Nephron progenitor cell (in vitro differentiated cells): ENCODE data around the gene KRTAP2-1.
"Not testable (repeated sequence)": the region's sequence is repeated elsewhere in the genome, so short reads cannot be mapped to it uniquely, and the experiment has no call there.

Experiments
- DNase-seq: peaks from one replicate; pipeline ENCODE4 v3.0.0; 2021
- H3K27ac Mint-ChIP-seq: 2 replicates; pipeline ENCODE4 v1.8.0; 2021; ENCODE audit warnings: mild to moderate bottlenecking, moderate library complexity, mixed read lengths
- H3K27me3 Mint-ChIP-seq: 2 replicates; pipeline ENCODE4 v1.8.0; 2021; ENCODE audit warnings: mild to moderate bottlenecking, low read depth, mixed read lengths; ENCODE audit not compliant: poor library complexity
- H3K36me3 Mint-ChIP-seq: 2 replicates; pipeline ENCODE4 v1.8.0; 2021; ENCODE audit warnings: low read depth, mixed read lengths
- H3K4me1 Mint-ChIP-seq: 2 replicates; pipeline ENCODE4 v1.8.0; 2021; ENCODE audit warnings: mixed read lengths
- H3K4me3 Mint-ChIP-seq: 2 replicates; pipeline ENCODE4 v1.8.0; 2021; ENCODE audit warnings: mild to moderate bottlenecking, moderate library complexity, mixed read lengths
- H3K9me3 Mint-ChIP-seq: 2 replicates; pipeline ENCODE4 v1.8.0; 2021; ENCODE audit warnings: mild to moderate bottlenecking, moderate library complexity, mixed read lengths
- CTCF ChIP-seq: fragments of 200-600 bp; sonication (generic); IDR thresholded peaks from 2 replicates; pipeline ENCODE4 v1.5.0; 2021; ENCODE audit warnings: antibody characterized with exemption

Gene KRTAP2-1

GRCh38 chr17:41073676-41074075 is 26.6 kb upstream of the KRTAP2-1 start:
- no peak for TF ChIP-seq CTCF
- Mint-ChIP-seq H3K27ac (no peak overlapping the region), H3K27me3 (peaks cover 7% of the 10 kb centered on the region), H3K4me3 (no peak overlapping the region), H3K4me1 (no peaks in the 10 kb centered on the region), H3K9me3 (no peaks in the 10 kb centered on the region), H3K36me3 (no peaks in the 10 kb centered on the region)
- no peak for DNase-seq

- H3K4me1 Mint-ChIP-seq: no peaks in the 10 kb centered on the region
- no peak overlapping the region for H3K4me3 Mint-ChIP-seq
- DNase-seq: no peak
- no peaks in the 10 kb centered on the region for H3K9me3 Mint-ChIP-seq
- H3K36me3 Mint-ChIP-seq: no peaks in the 10 kb centered on the region
- TF ChIP-seq CTCF: no peak
- H3K27me3 Mint-ChIP-seq: peaks cover 6% of the 10 kb centered on the region
- H3K27ac Mint-ChIP-seq: no peak overlapping the region
Observed at GRCh38 chr17:41071606-41072360, 24.7 kb upstream of the KRTAP2-1 start.

GRCh38 chr17:41069031-41069430 is 21.9 kb upstream of the KRTAP2-1 start:
- Mint-ChIP-seq H3K4me3 (no peak overlapping the region), H3K27ac (no peak overlapping the region), H3K4me1 (no peaks in the 10 kb centered on the region), H3K27me3 (peaks cover 3% of the 10 kb centered on the region), H3K36me3 (no peaks in the 10 kb centered on the region), H3K9me3 (no peaks in the 10 kb centered on the region)
- no peak for DNase-seq
- no peak for TF ChIP-seq CTCF

- Mint-ChIP-seq H3K9me3 (no peaks in the 10 kb centered on the region), H3K4me3 (no peak overlapping the region), H3K4me1 (no peaks in the 10 kb centered on the region), H3K27me3 (peaks cover 4% of the 10 kb centered on the region), H3K36me3 (no peaks in the 10 kb centered on the region), H3K27ac (no peak overlapping the region)
- DNase-seq: no peak
- no peak for TF ChIP-seq CTCF
Observed at GRCh38 chr17:41067281-41067680, 20.2 kb upstream of the KRTAP2-1 start.

- no peak within 1 kb of the TSS for H3K4me3 Mint-ChIP-seq
- TF ChIP-seq CTCF: no peak
- no peak for DNase-seq
- no peak within 1 kb of the TSS for H3K27ac Mint-ChIP-seq
- H3K9me3 Mint-ChIP-seq: no peaks in the 10 kb centered on the region
- H3K36me3 Mint-ChIP-seq: no peaks in the 10 kb centered on the region
- H3K4me1 Mint-ChIP-seq: no peaks in the 10 kb centered on the region
- H3K27me3 Mint-ChIP-seq: peaks cover 4% of the 10 kb centered on the region
Observed at GRCh38 chr17:41065829-41066624, 18.9 kb upstream of the KRTAP2-1 start, which contains the start of gene KRTAP2-4. Gene KRTAP2-4 (minus strand): TSS chr17:41065879. CDS start chr17:41065845, 34 bp downstream.

GRCh38 chr17:41065016-41065689 is 18.0 kb upstream of the KRTAP2-1 start:
- H3K4me3 Mint-ChIP-seq, DNase-seq, H3K36me3 Mint-ChIP-seq, H3K27ac Mint-ChIP-seq, H3K27me3 Mint-ChIP-seq, H3K9me3 Mint-ChIP-seq, H3K4me1 Mint-ChIP-seq: not testable (repeated sequence)
